ENCODE data around the gene PLA1A. TPM values are rescaled to one million over a fixed set of nuclear protein-coding genes. Genes with fewer than 3 reads are reported as not detected.

Gene PLA1A
- total RNA-seq, 5 donors from 2014 or later (not counting 1 experiment from before 2014, with no cell fraction given), result not detected

DNA sequence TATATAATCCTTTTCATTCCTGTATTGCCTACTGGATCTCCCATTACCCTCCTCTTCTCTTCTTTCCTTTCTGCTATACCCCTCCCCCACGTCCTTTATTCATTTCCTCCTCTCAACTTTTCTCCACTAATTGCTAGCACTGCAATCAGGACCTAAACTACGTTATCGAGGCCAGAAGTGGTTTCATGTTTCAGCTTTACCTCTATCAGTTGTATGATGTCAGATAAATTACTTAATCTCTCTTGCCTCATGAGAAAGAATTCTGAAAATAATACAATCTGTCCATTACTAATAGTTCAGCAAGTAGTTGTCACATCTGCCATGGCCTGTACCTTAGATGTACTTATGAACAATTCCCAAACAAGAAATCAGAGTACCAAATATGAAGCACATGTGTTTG, 52.1 kb downstream of the PLA1A start:
- H3K4me3 Mint-ChIP-seq, result no peak overlapping the region
- no peak overlapping the region for H3K27ac ChIP-seq (ENCODE audit: low read length)
- H3K4me3 ChIP-seq (ENCODE audit: control insufficient read depth in 1 of 2, extremely low read depth in 1 of 2, low read length in 1 of 2), result no peak overlapping the region
- H3K9me3 Mint-ChIP-seq, result no peaks in the 10 kb centered on the region
- no peaks in the 10 kb centered on the region for H3K9me3 ChIP-seq
- H3K36me3 ChIP-seq (ENCODE audit: control insufficient read depth in 2 of 2, extremely low read depth in 1 of 2, insufficient read depth in 1 of 2, low read length in 1 of 2), result peaks cover 2 to 12% of the 10 kb centered on the region in 2 donors
- H3K27me3 ChIP-seq (replicated peaks in 1 of 2; ENCODE audit: control insufficient read depth in 2 of 2, extremely low read depth in 1 of 2, insufficient read depth in 2 of 2, low read length in 1 of 2), result no peaks in the 10 kb centered on the region
- CTCF ChIA-PET, result interaction anchor here in 1 of 2 donors (1.3 kb wide), 1 partner anchor 11 kb away, joined by 3 read pairs; the partner anchor contains the start of gene POPDC2
- DNase-seq, result no peak
- WGBS (ENCODE audit: insufficient coverage), result 44% methylated on average over 1 of the region's 3 CpGs
- H3K27ac Mint-ChIP-seq, result no peak overlapping the region
- H3K36me3 Mint-ChIP-seq, result peaks cover 70% of the 10 kb centered on the region
- POLR2A ChIA-PET, result no interaction called here
- no peaks in the 10 kb centered on the region for H3K4me1 ChIP-seq (ENCODE audit: control insufficient read depth in 1 of 2, extremely low read depth in 1 of 2, insufficient read depth in 2 of 2, low read length in 2 of 2)
- H3K27me3 Mint-ChIP-seq, result no peaks in the 10 kb centered on the region
- no peaks in the 10 kb centered on the region for H3K4me1 Mint-ChIP-seq
- ATAC-seq (replicated peaks in 1 of 4), result no peak

DNA sequence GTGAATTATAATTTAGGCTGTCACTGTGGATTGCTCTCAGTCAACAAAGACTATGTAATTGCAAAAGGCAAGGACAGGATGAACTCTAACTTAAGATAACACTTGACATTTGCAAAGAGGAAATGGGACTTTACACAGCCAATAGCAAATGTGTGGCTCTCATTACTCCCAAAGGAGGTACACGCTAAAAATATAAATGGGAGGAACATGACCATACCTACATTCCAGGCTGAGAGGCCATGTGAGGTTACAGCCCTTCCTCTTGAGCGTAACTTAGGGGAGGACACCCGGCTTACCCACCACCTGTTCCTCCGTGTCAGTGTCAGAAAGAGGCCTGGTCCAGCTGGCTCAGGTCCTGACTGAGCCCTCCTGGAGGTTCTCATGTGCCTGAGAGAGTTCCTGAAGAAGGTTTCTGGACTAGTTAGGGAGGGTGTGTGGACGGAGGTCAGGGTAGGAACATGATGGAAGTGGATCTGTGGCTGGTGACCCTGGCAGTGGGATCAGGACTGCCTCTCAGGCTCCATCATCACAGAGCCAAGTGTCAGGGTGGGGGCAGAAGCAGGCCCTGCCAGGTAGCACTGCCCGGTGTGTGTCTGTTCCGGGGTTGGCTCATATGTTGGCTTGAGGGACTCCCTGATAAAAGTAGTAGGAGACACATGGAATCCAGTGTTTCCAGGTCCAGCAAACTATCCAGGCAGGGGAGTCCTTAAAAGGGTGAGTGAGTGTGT, 54.8 kb downstream of the PLA1A start:
- Mint-ChIP-seq H3K36me3 (peaks cover 62% of the 10 kb centered on the region), H3K9me3 (no peaks in the 10 kb centered on the region), H3K27ac (no peak overlapping the region), H3K27me3 (no peaks in the 10 kb centered on the region), H3K4me1 (no peaks in the 10 kb centered on the region), H3K4me3 (no peak overlapping the region)
- Histone ChIP-seq H3K4me1 (ENCODE audit: control insufficient read depth in 1 of 2, extremely low read depth in 1 of 2, insufficient read depth in 2 of 2, low read length in 2 of 2) (no peaks in the 10 kb centered on the region), H3K36me3 (ENCODE audit: control insufficient read depth in 2 of 2, extremely low read depth in 1 of 2, insufficient read depth in 1 of 2, low read length in 1 of 2) (peaks cover 0 to 19% of the 10 kb centered on the region in 2 donors), H3K27me3 (replicated peaks in 1 of 2; ENCODE audit: control insufficient read depth in 2 of 2, extremely low read depth in 1 of 2, insufficient read depth in 2 of 2, low read length in 1 of 2) (no peaks in the 10 kb centered on the region), H3K4me3 (ENCODE audit: control insufficient read depth in 1 of 2, extremely low read depth in 1 of 2, low read length in 1 of 2) (no peak overlapping the region), H3K27ac (ENCODE audit: low read length) (no peak overlapping the region), H3K9me3 (no peaks in the 10 kb centered on the region)
- 98% methylated on average over 7 of the region's 7 CpGs for WGBS (ENCODE audit: insufficient coverage)
- ATAC-seq (replicated peaks in 1 of 4), result no peak
- ChIA-PET POLR2A (interaction anchor here in 1 of 2 donors (0.7 kb wide), 1 partner anchor 358 kb away, joined by 3 read pairs; no protein-coding TSS in a partner anchor), CTCF (interaction anchor here in 1 of 2 donors (0.6 kb wide), 1 partner anchor 297 kb away, joined by 4 read pairs; no protein-coding TSS in a partner anchor)
- no peak for DNase-seq

DNA sequence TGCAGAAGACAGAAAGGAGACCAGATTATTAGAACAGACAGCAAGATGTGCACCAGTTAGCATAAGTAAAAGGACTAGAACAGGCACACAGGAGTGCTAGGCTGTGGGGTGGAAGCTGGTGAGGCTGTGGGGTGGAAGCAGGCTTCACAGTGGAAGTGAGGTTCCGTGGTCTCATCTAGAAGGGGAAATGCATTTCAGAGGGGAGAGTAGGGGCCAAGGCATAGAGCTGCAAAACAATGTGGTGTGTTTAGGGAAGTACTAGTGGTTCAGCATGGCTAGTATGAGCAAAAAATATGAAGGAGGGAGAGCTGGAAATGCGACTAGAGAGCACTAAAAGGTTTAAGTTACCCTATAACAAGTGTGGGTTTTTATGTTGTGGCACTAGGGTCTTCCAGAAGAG, 56.2 kb downstream of the PLA1A start:
- no peaks in the 10 kb centered on the region for H3K9me3 ChIP-seq
- POLR2A ChIA-PET, result no interaction called here
- WGBS (ENCODE audit: insufficient coverage), result 63% methylated on average over 1 of the region's 2 CpGs
- CTCF ChIA-PET, result interaction anchor here in 1 of 2 donors (0.6 kb wide), 1 partner anchor 486 kb away, joined by 3 read pairs; no protein-coding TSS in a partner anchor
- H3K27ac Mint-ChIP-seq, result no peak overlapping the region
- H3K36me3 ChIP-seq (ENCODE audit: control insufficient read depth in 2 of 2, extremely low read depth in 1 of 2, insufficient read depth in 1 of 2, low read length in 1 of 2), result peaks cover 0 to 7% of the 10 kb centered on the region in 2 donors
- no peak overlapping the region for H3K27ac ChIP-seq (ENCODE audit: low read length)
- no peaks in the 10 kb centered on the region for H3K27me3 ChIP-seq (replicated peaks in 1 of 2; ENCODE audit: control insufficient read depth in 2 of 2, extremely low read depth in 1 of 2, insufficient read depth in 2 of 2, low read length in 1 of 2)
- no peaks in the 10 kb centered on the region for H3K9me3 Mint-ChIP-seq
- no peak overlapping the region for H3K4me3 ChIP-seq (ENCODE audit: control insufficient read depth in 1 of 2, extremely low read depth in 1 of 2, low read length in 1 of 2)
- H3K4me3 Mint-ChIP-seq, result no peak overlapping the region
- H3K36me3 Mint-ChIP-seq, result peaks cover 60% of the 10 kb centered on the region
- no peaks in the 10 kb centered on the region for H3K4me1 ChIP-seq (ENCODE audit: control insufficient read depth in 1 of 2, extremely low read depth in 1 of 2, insufficient read depth in 2 of 2, low read length in 2 of 2)
- DNase-seq (no peak), ATAC-seq (replicated peaks in 1 of 4) (no peak)
- no peaks in the 10 kb centered on the region for H3K4me1 Mint-ChIP-seq
- no peaks in the 10 kb centered on the region for H3K27me3 Mint-ChIP-seq

- H3K4me1 Mint-ChIP-seq, result no peaks in the 10 kb centered on the region
- DNase-seq (no peak), ATAC-seq (replicated peaks in 1 of 4) (no peak)
- H3K9me3 ChIP-seq, result no peaks in the 10 kb centered on the region
- H3K27me3 Mint-ChIP-seq, result no peaks in the 10 kb centered on the region
- WGBS (ENCODE audit: insufficient coverage), result no CpG with 5 or more reads among the region's 4 CpGs
- H3K4me3 Mint-ChIP-seq, result no peak overlapping the region
- H3K9me3 Mint-ChIP-seq, result no peaks in the 10 kb centered on the region
- H3K27ac Mint-ChIP-seq, result no peak overlapping the region
- H3K27me3 ChIP-seq (replicated peaks in 1 of 2; ENCODE audit: control insufficient read depth in 2 of 2, extremely low read depth in 1 of 2, insufficient read depth in 2 of 2, low read length in 1 of 2), result no peaks in the 10 kb centered on the region
- CTCF ChIA-PET, result interaction anchor here in 1 of 2 donors (0.6 kb wide), 1 partner anchor 215 kb away, joined by 3 read pairs; no protein-coding TSS in a partner anchor
- H3K36me3 ChIP-seq (ENCODE audit: control insufficient read depth in 2 of 2, extremely low read depth in 1 of 2, insufficient read depth in 1 of 2, low read length in 1 of 2), result peaks cover 3 to 10% of the 10 kb centered on the region in 2 donors
- no peak overlapping the region for H3K4me3 ChIP-seq (ENCODE audit: control insufficient read depth in 1 of 2, extremely low read depth in 1 of 2, low read length in 1 of 2)
- peaks cover 36% of the 10 kb centered on the region for H3K36me3 Mint-ChIP-seq
- POLR2A ChIA-PET, result interaction anchor here in 1 of 2 donors (0.6 kb wide), 1 partner anchor 13 kb away, joined by 8 read pairs; no protein-coding TSS in a partner anchor
- H3K27ac ChIP-seq (ENCODE audit: low read length), result no peak overlapping the region
- H3K4me1 ChIP-seq (ENCODE audit: control insufficient read depth in 1 of 2, extremely low read depth in 1 of 2, insufficient read depth in 2 of 2, low read length in 2 of 2), result no peaks in the 10 kb centered on the region
Observed at GRCh38 chr3:119657887-119658702, 60.4 kb downstream of the PLA1A start.

- peaks cover 35% of the 10 kb centered on the region for H3K36me3 Mint-ChIP-seq
- H3K9me3 Mint-ChIP-seq, result no peaks in the 10 kb centered on the region
- H3K27me3 Mint-ChIP-seq, result no peaks in the 10 kb centered on the region
- DNase-seq (no peak), ATAC-seq (replicated peaks in 1 of 4) (no peak)
- Histone ChIP-seq H3K4me3 (ENCODE audit: control insufficient read depth in 1 of 2, extremely low read depth in 1 of 2, low read length in 1 of 2) (no peak overlapping the region), H3K36me3 (ENCODE audit: control insufficient read depth in 2 of 2, extremely low read depth in 1 of 2, insufficient read depth in 1 of 2, low read length in 1 of 2) (peaks cover 3 to 10% of the 10 kb centered on the region in 2 donors), H3K9me3 (no peaks in the 10 kb centered on the region), H3K4me1 (ENCODE audit: control insufficient read depth in 1 of 2, extremely low read depth in 1 of 2, insufficient read depth in 2 of 2, low read length in 2 of 2) (no peaks in the 10 kb centered on the region), H3K27ac (ENCODE audit: low read length) (no peak overlapping the region), H3K27me3 (replicated peaks in 1 of 2; ENCODE audit: control insufficient read depth in 2 of 2, extremely low read depth in 1 of 2, insufficient read depth in 2 of 2, low read length in 1 of 2) (no peaks in the 10 kb centered on the region)
- no peak overlapping the region for H3K27ac Mint-ChIP-seq
- no CpG with 5 or more reads among the region's 2 CpGs for WGBS (ENCODE audit: insufficient coverage)
- POLR2A ChIA-PET, result no interaction called here
- H3K4me3 Mint-ChIP-seq, result no peak overlapping the region
- H3K4me1 Mint-ChIP-seq, result no peaks in the 10 kb centered on the region
- CTCF ChIA-PET, result interaction anchor here in 1 of 2 donors (0.6 kb wide), 1 partner anchor 216 kb away, joined by 3 read pairs; no protein-coding TSS in a partner anchor
Observed at GRCh38 chr3:119658994-119659393, 61.3 kb downstream of the PLA1A start.

DNA sequence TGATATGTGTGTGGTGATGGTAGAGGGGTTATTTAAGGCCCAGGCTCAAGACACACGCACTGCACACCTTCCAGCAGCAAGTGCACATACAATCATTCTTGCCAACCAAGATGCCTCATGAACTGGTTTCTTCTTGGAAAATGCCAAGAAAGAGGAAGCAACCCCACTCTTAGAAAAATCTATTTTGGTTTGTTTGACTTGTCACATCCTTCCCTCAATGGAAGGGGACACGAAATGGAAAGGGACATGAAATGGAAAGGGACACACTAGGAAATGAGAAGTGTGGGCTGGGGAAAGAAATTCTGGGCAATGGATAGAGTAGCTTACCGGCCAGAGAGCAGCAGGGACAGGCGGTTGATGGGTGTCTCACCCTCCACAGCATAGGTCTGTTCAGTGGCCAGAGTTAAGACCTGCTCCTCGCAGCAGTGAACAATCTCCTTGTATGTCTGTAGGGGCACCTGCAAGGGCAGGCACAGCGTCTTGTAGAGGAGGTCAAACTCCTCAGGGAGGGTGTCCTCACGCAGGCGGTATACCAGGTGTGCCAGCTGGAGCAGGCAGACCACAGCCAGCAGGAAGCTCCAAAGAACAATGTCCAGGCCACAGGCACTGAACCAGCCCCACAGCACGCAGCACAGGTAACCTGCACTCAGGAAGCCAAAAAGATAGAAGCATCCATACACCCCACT, 62.1 kb downstream of the PLA1A start:
- H3K9me3 ChIP-seq, result no peaks in the 10 kb centered on the region
- Mint-ChIP-seq H3K27ac (no peak overlapping the region), H3K4me1 (no peaks in the 10 kb centered on the region), H3K27me3 (no peaks in the 10 kb centered on the region), H3K9me3 (no peaks in the 10 kb centered on the region), H3K4me3 (no peak overlapping the region), H3K36me3 (peaks cover 34% of the 10 kb centered on the region)
- H3K27ac ChIP-seq (ENCODE audit: low read length), result no peak overlapping the region
- ATAC-seq (replicated peaks in 1 of 4) (no peak), DNase-seq (no peak)
- CTCF ChIA-PET, result interaction anchor here in 1 of 2 donors (1.2 kb wide), 1 partner anchor 9 kb away, joined by 3 read pairs; no protein-coding TSS in a partner anchor
- no peaks in the 10 kb centered on the region for H3K27me3 ChIP-seq (replicated peaks in 1 of 2; ENCODE audit: control insufficient read depth in 2 of 2, extremely low read depth in 1 of 2, insufficient read depth in 2 of 2, low read length in 1 of 2)
- POLR2A ChIA-PET, result no interaction called here
- H3K36me3 ChIP-seq (ENCODE audit: control insufficient read depth in 2 of 2, extremely low read depth in 1 of 2, insufficient read depth in 1 of 2, low read length in 1 of 2), result peaks cover 3 to 10% of the 10 kb centered on the region in 2 donors
- H3K4me1 ChIP-seq (ENCODE audit: control insufficient read depth in 1 of 2, extremely low read depth in 1 of 2, insufficient read depth in 2 of 2, low read length in 2 of 2), result no peaks in the 10 kb centered on the region
- H3K4me3 ChIP-seq (ENCODE audit: control insufficient read depth in 1 of 2, extremely low read depth in 1 of 2, low read length in 1 of 2), result no peak overlapping the region
- WGBS (ENCODE audit: insufficient coverage), result 63% methylated on average over 5 of the region's 9 CpGs

Measured in T-cell (primary cell).